GM19395 (cell line): ENCODE measurements around the gene ALG11.
"Not testable (repeated sequence)": the region's sequence is repeated elsewhere in the genome, so short reads cannot be mapped to it uniquely, and the experiment has no call there.

Source experiments
- ATAC-seq: cut with Tn5 transposase; IDR thresholded peaks from one replicate; pipeline ENCODE4 v1.9.1; 2021; ENCODE audit warnings: mild to moderate bottlenecking, moderate library complexity; ENCODE audit not compliant: unreplicated experiment

Gene ALG11

DNA sequence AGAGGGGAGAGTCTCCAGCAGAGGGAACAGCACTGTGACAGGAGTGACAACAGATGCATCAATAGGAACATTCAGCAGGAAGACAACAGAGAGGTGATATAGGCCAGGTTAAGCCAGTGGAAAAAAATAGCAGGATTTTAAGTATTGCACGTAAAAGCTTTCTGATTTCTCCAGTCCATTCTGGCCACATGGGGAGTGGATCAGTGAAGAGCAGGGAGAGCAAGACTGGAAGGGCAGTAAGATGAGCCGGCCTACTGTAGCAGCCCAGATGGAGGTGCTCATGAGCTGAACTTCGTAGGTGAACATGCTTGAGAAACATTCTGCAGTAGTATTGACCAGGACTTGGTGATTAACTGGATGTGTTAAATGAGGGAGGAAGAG is 14.0 kb downstream of the ALG11 start:
- ATAC-seq = no peak

DNA sequence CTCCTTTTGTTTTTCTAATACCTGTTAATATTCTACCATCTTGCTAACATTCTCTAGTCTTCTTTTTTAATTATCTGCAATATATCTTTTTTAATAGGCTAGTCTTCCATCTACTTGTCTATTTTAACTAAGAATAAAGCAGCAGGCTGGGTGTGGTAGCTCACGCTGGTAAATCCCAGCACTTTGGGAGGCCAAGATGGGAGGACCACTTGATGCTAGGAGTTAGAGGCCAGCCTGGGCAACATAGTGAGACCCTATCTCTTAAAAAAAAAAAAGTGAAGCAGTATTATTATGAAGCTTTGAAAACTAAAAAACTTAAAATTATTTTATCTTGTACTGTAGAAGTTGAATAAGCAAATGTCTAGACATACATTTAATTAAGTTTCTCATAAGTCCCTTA is 15.6 kb downstream of the ALG11 start:
- no peak for ATAC-seq

DNA sequence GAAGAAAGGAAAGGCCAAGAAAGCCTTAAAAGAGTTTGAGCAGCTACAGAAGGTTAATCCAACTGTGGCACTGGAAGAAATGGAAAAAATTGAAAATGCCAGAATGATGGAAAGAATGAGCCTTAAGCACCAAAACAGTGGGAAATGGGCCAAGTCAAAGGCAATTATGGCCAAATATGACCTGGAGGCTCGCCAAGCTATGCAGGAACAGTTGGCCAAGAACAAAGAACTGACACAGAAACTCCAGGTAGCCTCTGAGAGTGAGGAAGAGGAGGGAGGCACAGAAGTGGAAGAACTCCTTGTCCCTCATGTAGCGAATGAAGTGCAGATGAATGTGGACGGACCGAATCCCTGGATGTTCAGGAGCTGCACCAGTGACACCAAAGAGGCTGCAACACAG is 17.4 kb downstream of the ALG11 start:
- ATAC-seq = no peak

DNA sequence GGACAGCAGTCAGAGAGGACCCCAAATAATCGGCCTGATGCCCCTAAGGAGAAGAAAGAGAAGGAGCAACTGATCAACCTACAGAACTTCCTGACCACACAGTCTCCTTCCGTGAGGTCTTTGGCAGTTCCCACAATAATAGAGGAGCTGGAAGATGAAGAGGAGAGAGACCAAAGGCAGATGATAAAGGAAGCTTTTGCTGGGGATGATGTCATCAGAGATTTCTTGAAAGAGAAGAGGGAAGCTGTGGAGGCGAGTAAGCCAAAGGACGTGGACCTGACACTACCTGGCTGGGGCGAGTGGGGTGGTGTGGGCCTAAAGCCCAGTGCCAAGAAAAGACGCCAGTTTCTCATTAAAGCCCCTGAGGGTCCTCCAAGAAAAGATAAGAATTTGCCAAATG is 18.2 kb downstream of the ALG11 start:
- not testable (repeated sequence) for ATAC-seq

DNA sequence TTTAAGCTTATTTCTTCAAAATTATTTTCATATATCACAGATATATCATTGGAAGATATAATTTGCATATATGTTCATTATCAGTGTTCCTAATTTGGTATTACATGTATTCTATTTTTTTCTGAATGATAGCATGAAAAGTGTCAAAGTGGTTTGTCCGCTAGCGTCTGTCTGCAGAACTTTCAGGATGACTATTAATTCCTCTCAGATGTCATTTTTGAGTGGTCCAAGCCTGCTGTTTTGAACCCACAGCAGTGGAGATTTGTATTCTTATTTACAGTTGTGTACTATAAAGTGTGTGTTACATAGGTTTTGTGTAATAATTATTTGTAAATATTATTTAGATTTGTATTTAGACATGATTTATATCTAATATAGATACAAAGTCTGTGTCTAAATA is 20.8 kb downstream of the ALG11 start:
- no peak for ATAC-seq

DNA sequence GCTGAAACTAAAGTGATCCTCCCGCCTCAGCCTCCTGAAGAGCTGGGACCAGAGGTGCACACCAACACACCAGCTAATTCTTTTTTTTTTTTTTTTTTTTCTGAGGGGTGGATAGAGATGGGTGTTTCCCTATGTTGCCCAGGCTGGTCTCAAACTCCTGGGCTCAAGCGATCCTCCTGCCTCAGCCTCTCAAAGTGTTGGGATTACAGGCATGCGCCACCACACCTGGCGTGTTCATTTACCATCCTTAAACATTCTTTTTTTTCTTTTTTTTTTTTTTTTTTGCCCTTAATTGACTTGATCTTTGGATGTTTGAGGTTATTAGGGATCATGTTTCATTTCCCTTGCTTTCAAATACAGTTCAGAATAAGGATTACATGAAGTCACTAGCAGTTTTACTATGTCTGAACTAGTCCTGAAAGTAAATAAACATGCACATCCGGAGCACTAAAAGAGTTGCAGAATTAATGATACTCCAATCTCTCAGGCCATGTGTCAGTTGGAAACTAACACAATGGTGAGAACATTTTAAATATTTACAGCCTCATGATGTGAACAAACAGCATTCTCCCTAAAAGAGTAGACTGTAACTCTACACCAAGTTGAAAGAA is 22.5 kb downstream of the ALG11 start:
- ATAC-seq = no peak

DNA sequence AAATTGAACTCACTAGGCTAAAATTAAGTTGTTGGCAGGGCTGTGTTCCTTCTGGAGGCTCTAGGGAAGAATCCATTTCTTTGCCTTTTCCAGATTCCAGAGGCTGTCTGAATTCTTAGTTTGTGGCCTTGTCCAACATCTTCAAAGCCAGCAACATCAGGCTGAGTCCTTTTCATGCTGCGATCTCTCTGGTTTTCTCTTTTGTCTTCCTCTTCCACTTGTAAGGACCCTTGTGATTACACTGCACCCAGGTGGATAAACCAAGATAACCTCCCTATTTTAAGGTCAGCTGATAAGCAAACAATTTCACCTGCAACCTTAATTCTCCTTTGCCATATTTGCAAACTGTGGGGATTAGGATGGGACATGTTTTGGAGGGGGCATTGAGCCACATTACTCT is 23.8 kb downstream of the ALG11 start:
- no peak for ATAC-seq

DNA sequence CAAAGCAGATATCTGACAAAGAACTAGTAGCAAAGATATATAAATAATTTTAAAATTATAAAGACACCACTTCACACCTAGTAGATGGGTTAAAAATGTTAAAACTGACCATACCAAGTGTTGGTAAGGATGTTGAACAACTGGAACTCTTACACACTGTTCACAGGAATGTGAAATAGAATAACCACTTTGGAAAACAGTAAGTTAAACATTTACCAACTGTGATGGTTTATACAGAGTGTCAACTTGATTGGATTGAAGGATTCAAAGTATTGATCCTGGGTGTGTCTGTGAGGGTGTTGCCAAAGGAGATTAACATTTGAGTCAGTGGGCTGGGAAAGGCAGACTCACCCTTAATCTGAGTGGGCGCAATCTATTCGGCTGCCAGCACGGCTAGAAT is 31.5 kb downstream of the ALG11 start:
- ATAC-seq = no peak

DNA sequence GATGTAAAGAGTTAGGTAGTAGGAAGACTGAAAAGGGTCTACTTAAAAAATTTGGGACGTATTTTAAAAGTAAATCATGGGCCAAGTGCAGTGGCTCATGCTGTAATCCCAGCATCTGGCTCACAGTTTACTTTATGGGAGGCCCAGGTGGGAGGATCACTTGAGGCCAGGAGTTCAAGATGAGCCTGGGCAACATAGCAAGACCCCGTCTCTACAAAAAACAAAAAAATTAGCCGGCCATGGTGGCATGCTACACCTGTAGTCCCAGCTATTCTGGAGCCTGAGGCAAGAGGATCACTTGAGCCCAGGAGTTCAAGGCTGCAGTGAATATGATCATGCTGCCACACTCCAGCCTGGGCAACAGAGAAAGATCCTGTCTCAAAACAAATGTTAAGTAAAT is 35.3 kb downstream of the ALG11 start:
- ATAC-seq = no peak

DNA sequence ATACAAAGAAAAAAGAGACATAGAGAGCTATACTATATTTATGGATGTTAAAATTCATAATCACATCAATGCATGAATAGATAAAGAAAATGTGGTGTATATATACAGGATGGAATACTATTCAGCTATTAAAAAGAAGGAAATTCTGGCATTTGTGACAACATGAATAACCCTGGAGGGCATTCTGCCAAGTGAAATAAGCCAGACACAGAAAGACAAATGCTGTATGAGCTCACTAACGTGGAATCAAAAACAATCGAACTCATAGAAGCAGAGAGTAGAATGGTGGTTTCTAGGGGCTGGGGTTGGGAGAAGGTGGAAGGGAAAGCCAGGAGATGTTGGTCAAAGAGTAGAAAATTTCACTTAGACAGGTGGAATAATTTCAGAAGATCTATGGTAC is 36.3 kb downstream of the ALG11 start:
- no peak for ATAC-seq

DNA sequence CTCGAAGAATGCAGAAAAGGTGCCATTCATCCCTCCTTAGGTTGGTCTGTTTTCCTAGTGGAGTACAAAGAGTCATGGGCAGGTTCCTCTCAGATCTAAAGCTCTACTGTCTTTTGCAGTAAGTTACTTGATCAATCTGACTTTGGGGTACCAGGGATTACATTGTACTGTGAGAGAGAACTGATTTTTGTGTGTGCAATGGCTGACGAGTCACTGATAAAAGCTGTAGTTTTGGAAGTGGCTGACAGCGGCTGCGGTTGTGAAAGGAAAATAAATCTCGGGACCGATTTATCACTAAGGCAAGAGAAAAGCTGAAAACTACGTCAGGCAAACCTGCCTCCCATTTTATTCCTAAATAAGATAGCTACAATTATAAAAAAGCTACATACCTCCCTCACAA is 39.2 kb downstream of the ALG11 start:
- no peak for ATAC-seq

DNA sequence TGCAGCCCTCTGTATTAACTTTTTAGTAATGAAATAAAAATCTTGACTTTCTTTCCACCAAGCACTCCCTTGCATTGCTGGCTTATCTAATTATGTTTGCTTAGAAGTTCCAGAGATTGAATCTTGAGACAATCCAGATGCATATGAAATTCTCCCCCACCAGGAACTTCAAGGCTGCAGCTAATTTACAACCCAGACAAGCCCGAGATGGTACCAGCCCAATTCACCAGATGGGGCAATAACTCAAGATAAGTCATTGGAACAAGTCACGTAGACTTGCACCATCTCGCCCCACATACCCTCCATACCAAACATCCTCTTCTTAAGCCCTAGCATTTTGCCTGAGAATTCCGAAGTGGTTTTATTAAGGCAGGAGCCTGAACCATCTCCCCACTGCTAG is 41.3 kb downstream of the ALG11 start:
- no peak for ATAC-seq

DNA sequence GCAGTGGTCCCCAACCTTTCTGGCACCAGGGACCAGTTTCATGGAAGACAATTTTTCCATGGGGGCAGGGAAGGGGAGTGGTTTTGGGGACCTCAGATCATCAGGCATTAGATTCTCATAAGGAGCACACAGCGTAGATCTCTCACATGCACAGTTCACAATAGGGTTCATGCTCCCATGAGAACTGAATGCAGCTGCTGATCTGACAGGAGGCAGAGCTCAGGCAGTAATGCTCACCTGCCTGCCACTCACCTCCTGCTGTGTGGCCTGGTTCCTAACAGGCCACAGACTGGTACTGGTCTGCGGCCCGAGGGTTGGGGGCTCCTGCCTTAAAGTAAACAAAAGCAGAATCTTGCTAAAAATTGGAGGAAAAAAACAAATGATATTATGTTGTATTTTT is 48.9 kb downstream of the ALG11 start:
- not testable (repeated sequence) for ATAC-seq

DNA sequence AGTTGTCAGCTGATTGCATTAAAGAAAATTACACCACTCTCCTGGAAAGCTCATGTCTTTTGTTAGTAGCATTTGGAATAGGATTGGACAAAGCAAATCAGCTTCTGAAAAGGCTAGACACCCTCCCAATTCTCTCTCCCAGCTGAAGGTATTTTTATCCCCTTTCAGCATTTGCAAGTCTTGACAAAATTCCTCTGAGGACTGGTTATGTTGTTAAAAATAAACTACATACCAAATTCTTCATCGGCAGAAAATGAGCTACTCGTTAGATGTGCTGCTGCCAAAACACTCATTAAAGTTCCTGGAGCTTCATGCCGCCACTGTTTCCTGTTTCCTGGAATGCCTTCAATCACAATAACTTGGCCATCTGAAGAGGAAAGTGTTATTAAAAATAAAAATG is 49.4 kb downstream of the ALG11 start:
- ATAC-seq = no peak

DNA sequence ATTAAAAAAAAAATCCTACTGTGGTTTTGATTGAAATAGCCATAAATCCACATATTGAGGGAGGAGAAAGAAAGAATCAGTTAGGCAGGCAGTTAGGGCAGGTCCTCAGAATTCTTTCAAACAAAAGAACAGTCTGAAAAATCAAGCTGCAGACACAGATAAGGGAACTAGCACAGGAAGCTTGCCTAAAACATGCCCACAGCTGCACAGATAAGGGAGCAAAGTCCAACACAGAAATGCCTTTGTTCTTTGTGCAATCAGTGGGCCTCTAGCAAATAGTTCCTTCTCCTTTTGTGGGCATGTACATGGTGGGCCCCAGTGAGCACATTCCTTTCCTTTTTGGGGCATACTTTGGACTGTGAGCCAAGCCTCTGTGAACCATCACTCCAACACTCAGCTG is 55.0 kb downstream of the ALG11 start:
- no peak for ATAC-seq

DNA sequence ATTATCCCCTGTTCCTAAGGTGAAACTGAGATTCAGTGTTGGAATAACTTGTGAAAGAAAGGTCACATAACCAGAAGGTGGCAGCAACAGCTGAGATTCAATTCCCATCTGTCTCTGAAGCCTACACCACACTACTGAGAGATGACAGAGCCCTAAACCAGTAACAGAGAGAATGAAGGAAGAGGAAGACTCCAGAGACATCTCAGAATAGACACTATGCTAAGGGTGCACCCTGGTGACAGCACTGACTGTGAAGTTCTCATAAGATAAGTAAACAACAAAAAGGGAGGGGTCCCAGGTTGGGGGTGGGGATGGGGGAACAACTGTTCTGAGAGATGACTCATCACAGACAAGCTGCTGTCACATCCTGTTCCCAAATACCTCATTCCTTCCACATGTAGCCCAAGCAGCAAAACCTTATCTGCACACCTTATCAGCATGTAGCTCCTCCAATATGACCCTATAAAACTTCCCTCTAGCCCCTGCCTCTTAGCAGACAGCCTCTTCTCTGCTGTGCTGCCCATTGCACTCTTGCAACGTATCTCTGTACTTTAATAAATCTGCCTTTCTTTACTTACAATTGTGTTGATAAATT is 58.8 kb downstream of the ALG11 start:
- no peak for ATAC-seq
